CD4-positive, alpha-beta T cell treated with Interferon gamma for 1 hour (primary cell): ENCODE results near the gene FAM229A.
"Not testable (repeated sequence)": the region's sequence is repeated elsewhere in the genome, so short reads cannot be mapped to it uniquely, and the experiment has no call there.

Experiments
- DNase-seq: peaks from one replicate; pipeline ENCODE4 v3.0.0-alpha.2; 2020

FAM229A gene

GRCh38 chr1:32362474-32363313 is at the start of gene FAM229A, which contains the start of gene TSSK3:
Gene FAM229A (minus strand): TSS chr1:32362485. CDS start chr1:32362091, 394 bp downstream.
Gene TSSK3 (plus strand): TSS chr1:32362539. CDS start chr1:32362702, 163 bp downstream.
- no peak for DNase-seq

DNA sequence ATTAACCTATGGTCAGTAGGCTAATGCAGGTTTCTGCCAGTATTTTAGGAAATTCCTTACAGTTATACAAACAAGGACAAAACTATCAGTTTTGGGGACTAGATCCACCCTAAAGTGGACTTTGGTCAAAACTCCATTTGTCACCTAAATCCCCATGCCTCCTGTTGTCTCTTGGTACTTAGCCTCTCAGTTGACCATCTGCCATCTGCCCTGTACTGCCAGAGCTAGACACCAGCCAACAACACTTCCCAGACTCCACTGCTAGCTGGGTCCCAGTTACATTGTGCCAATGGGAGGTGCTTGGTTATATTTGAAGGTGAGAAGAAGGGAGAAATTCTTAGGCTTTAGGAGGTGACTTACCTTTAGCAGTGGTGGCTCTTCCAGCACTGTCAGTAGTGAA is 49.0 kb upstream of the FAM229A start:
- no peak for DNase-seq

- DNase-seq, result no peak
These were observed 44.4 kb upstream of the FAM229A start for GRCh38 chr1:32406629-32407111.

DNA sequence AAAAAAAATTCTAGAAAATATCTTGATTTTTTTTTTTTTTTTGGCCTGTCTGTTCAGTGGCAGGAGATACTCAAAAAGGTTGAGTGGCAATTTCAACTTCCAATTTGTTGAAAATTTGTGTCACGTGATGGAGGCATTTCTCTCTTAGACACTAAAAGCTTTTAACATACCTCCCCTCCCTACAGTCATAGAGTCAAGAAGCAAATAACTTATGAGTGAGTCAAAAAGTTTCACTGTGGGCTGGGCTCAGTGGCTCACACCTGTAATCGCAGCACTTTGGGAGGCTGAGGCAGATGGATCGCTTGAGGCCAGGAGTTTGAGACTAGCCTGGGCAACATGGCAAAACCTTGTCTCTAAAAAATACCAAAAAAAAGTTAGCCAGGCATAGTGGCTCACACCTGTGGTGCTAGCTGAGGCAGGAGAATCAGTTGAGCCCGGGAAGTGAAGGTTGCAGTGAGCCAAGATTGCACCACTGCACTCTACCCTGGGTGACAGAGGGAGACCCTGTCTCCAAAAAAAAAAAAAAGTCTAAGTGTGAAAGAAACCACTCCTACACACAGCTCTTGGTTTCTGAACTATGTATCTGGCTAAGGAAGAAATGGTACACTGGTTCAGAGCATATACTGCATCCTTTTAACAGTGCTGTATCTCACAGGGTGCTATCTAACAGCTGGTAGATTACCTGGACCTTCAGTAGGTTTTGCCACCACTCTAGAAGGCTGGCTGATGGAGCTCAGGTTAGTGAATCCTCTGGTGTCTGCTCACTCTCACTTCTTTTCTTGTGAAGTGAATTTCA is 43.6 kb upstream of the FAM229A start:
- no peak for DNase-seq

GRCh38 chr1:32404946-32405345 is 42.7 kb upstream of the FAM229A start:
- DNase-seq, result no peak

DNA sequence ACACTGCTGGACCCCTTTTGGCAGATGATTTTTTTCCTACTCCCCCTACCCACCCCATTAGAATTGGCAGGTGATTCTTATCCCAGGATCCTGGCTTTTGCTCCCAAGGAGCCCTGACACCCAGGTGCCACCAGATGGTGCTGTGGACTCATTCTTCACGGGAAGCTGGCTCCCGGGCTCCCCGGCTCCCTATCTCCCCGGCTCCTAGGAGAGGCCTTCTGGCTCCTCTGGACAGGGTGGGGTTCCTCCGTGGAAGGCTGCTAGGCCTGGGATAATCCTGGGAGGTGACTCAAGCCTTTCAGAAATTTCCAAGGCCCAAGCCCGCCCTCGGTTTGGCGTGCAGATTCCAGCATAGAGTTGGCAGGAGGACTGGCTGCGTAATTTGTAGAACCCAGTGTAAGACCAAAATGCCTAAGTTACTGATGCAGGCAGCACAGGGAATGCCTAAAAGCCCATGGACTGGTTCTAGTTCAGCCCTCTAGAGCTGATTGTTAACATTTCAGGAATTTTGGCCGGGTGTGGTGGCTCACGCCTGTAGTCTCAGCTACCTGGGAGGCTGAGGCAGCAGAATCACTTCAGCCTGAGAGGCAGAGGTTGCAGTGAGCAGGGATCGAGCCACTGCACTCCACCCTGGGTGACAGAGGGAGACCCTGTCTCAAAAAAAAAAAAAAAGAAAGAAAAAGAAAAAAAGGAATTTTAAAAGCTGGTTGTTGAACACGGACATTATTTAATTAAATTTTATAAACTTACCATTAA is 38.8 kb upstream of the FAM229A start:
- peak; percentile 32 for DNase-seq

DNA sequence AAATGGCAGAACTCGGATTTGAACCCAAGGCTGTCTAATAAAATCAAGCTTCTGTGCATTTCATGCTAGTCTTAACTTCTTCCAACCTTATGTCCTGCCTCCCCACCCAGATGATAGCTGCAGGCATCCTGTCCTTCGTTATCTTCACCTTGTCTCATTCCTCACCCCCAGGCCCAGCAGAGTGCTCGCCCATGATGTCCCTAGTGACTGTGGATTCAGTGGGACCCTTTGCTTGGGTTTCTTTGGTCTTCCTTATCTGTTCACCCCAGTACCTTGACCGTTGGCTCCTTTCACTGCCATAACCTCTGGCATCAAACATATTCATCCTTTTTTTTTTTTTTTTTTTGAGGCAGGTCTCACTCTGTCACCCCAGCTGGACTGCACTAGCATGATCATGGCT is 37.6 kb upstream of the FAM229A start:
- DNase-seq, result no peak

GRCh38 chr1:32398401-32398800 is 36.1 kb upstream of the FAM229A start:
- no peak for DNase-seq

DNA sequence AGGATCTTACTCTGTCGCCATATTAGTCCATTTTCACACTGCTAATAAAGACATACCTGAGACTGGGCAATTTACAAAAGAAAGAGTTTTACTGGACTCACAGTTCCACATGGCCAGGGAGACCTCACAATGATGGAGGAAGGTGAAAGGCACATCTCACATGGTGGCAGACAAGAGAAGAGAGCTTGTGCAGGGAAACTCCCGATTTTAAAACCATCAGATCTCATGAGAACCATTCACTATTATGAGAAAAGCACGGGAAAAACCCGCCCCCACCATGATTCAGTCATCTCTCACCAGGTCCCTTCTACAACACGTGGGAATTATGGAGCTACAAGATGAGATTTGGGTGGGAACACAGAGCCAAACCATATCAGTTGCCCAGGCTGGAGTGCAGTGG is 34.2 kb upstream of the FAM229A start:
- DNase-seq, result not testable (repeated sequence)

DNA sequence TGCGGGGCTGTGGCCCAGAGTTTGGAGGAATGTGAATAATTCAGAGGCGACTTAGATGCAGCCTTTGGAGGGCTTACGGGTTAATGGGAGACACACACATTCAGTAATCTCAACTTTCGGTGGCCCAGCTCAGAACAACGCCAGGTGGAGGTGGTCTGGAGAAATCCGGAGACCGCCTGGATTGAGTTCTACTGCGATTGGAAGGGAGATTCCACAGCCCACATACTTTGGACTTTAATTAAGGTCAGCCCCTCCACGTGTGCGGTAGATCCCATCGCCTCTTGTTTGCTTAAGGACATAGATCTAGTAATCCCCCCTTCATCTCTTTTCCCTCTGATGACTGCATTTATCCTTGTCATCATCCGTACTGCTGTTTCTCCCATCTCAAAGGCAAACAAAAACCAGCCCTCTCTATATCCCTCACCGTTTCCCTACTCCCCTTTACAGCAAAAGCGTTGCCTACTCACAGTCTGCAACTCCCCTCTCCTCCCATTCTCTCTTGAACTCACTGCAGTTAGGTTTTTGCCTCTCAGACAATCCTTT is 32.7 kb upstream of the FAM229A start:
- DNase-seq, result no peak

DNA sequence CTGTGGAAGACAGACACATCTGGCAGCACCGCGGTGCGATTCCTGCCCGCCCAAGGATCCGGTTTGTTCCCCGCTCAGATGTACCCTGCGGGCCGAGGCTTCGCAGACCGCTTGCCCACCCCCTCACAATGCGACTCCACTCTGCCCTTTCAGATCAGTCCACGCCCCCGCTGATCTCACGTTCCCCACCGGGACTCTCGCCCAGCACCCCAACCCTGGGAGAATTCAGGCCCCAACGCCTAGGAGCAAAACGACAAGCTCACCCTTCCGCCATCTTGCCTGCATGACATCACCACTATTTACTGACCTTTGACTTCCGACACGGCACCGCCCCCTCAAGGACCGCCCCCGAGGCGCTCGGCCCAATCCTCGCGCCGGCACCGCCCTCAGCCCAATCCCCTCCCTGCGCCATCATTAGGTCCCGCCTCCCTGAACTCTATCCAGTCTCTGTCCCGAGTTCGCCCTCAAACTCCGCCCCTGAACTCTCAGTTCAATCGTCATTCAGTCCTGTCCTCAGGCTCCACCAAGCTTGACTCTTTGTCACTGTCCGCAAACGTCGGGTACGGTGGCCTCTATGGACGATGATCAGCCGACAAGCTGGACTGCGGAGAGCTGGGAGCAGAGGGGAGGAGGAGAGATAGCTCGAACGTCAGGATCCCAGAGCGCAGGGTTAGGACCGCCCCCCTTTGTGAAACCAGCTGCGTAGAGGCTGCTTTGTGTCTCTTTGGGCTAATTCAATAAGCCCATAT is 32.0 kb upstream of the FAM229A start, which contains the start of gene BSDC1:
BSDC1 (minus strand) TSS at position 301 of the 749 bp plus-strand sequence; CDS start at position 274, 27 bp downstream.
- DNase-seq, result peak; percentile 98

DNA sequence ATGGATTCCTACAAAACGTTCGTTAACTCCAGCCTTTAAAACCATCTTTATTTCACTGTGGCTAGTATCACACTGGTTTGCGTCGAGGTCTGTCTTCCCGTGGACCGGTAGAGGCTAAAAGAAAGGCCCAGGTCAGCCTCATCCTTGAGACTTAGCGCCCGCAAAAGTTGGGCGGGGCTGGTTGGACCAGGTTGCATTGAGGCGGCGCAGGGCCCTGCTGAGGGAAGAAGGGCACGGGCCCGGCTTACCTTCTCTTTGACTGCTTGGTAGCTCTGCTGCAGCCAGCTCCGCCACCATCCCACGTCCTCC is 31.5 kb upstream of the FAM229A start:
- DNase-seq, result peak; percentile 37

DNA sequence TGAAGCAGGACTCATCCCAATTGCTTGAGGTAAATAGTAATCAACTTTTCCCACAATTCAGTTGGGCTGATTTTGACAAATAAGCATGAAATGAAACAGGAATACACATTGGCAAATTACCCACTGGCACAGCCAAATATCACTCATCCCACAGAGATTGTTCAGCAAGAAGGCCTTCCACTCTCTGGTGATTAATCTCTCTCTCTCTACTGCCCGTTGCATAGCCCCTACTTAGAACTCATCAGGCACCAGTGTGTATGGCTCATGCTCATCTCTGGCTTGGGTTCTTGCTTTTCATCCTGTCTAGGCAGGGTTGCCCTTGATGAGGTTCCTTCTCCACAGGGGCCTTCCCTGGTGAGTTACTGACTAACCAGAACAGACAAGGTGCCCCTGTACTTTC is 30.9 kb upstream of the FAM229A start:
- no peak for DNase-seq

GRCh38 chr1:32392325-32392724 is 30.0 kb upstream of the FAM229A start:
- DNase-seq, result no peak

GRCh38 chr1:32390904-32391870 is 28.9 kb upstream of the FAM229A start:
- no peak for DNase-seq

- no peak for DNase-seq
These were observed 26.4 kb upstream of the FAM229A start for GRCh38 chr1:32388641-32389040.

- no peak for DNase-seq
These were observed 24.5 kb upstream of the FAM229A start for GRCh38 chr1:32386676-32387392.

GRCh38 chr1:32380057-32380456 is 17.8 kb upstream of the FAM229A start:
- no peak for DNase-seq

DNA sequence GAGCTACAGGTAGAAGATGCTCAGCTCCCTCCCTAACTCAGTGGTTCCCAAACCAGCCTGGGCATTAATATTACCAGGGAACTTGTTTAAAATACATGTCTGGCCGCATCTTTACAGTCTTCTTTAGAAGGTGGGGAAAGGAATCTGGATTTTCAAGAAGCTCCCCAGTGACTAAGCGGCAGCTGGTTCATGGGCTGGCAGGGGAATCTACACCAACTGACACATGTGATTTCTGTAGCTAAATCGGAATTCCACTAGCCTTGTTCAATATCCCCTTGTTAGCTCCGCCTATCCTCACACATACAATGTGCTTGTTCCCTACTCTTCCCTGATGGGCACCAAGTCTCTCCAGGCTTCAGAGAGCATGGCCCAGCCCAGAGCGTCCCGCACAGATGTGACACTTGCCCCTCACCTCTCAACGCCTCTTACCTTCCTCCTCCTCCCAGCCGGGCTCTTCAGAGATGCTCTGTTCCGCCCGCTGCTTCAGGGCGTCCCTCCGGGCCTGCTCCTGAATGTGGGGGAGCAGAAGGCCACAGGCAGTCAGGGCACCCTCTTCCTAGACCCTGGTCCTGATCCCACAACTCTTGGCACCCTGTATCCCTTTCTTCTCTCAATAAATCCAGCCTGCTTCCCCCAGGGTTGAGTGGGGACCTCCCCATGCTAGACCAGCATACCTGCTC is 15.4 kb upstream of the FAM229A start:
- no peak for DNase-seq
